Esophagus muscularis mucosa (tissue), 4 donors: Measurements from ENCODE around the gene ATXN10.

Experiments
- EP300 ChIP-seq: sonication (generic); formaldehyde crosslinking; IDR thresholded peaks from one replicate; pipeline ENCODE4 v1.6.1; 2017; ENCODE audit warnings: antibody characterized with exemption
- POLR2A ChIP-seq: fragments of 450-650 bp; IDR thresholded peaks from one replicate; pipeline ENCODE4 v1.6.1; 2017; ENCODE audit warnings: antibody characterized with exemption, moderate library complexity, mild to moderate bottlenecking, low read depth
- POLR2AphosphoS5 ChIP-seq, 2 donors: sonication (generic); formaldehyde crosslinking; IDR thresholded peaks; one replicate each; pipeline ENCODE4 v1.6.1; 2017; ENCODE audit warnings: antibody characterized with exemption in 2 of 2
- TF ChIP-seq, protein P1 (sequence below), 3 experiments: fragments of 200-600 bp in 2 of 3; fragments of 450-650 bp in 1 of 3; sonication (generic) in 2 of 3; IDR thresholded peaks; one replicate each; pipeline ENCODE4 v1.5.1; 2017 to 2019; ENCODE audit warnings: antibody characterized with exemption in 3 of 3, mild to moderate bottlenecking in 2 of 3, moderate library complexity in 1 of 3

- TF ChIP-seq, protein P1, sequence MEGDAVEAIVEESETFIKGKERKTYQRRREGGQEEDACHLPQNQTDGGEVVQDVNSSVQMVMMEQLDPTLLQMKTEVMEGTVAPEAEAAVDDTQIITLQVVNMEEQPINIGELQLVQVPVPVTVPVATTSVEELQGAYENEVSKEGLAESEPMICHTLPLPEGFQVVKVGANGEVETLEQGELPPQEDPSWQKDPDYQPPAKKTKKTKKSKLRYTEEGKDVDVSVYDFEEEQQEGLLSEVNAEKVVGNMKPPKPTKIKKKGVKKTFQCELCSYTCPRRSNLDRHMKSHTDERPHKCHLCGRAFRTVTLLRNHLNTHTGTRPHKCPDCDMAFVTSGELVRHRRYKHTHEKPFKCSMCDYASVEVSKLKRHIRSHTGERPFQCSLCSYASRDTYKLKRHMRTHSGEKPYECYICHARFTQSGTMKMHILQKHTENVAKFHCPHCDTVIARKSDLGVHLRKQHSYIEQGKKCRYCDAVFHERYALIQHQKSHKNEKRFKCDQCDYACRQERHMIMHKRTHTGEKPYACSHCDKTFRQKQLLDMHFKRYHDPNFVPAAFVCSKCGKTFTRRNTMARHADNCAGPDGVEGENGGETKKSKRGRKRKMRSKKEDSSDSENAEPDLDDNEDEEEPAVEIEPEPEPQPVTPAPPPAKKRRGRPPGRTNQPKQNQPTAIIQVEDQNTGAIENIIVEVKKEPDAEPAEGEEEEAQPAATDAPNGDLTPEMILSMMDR (IDR thresholded peaks at IDR 0.05) = no peak
- TF ChIP-seq POLR2AphosphoS5 (IDR thresholded peaks at IDR 0.05) (no peak), EP300 (no peak), POLR2A (no peak)
Measured at GRCh38 chr22:45890351-45890635, 218.7 kb downstream of the ATXN10 start.
